ENCODE results near the gene FBXW11. TPM values are rescaled to one million over a fixed set of nuclear protein-coding genes. Genes with fewer than 3 reads are reported as not detected.
A peak's percentile ranks its signal among the peaks of the same experiment; 100 is the strongest.

FBXW11 gene
- total RNA-seq, 2 donors from 2014 or later, result 28.3 to 30.1 TPM

GRCh38 chr5:171852255-171852681, 154.2 kb downstream of the FBXW11 start:
- no peak overlapping the region for H3K4me3 Mint-ChIP-seq
- H3K27ac Mint-ChIP-seq, result no peak overlapping the region
- H3K27me3 Mint-ChIP-seq, result no peaks in the 10 kb centered on the region
- H3K36me3 Mint-ChIP-seq (ENCODE audit: low read depth), result peaks cover 3% of the 10 kb centered on the region
- ATAC-seq (no peak), DNase-seq (no peak)
- H3K4me1 Mint-ChIP-seq, result peaks cover 9% of the 10 kb centered on the region
- H3K9me3 ChIP-seq (ENCODE audit: control insufficient read depth, low read length, poor library complexity, severe bottlenecking), result no peaks in the 10 kb centered on the region

DNA sequence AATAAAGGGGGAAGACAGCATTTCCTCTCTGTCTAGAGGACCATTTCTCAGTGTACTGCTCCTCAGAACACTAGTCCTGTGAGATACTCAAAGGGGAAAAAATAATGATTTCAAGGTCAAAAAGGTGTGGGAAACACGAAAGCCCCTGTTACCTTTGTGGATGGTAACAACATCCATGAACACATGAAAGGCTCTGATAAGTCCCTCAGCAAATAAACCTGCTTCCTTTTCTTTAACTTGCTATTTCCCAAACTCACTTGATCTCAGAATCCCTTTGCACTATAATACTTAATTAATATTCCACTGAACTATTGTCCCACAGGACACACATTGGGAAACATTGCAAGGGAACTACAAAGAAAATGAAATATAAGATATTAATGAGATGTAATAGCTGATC, 155.2 kb downstream of the FBXW11 start:
- no peak overlapping the region for H3K4me3 Mint-ChIP-seq
- no peak overlapping the region for H3K27ac Mint-ChIP-seq
- no peak for ATAC-seq
- H3K36me3 Mint-ChIP-seq (ENCODE audit: low read depth), result peaks cover 3% of the 10 kb centered on the region
- H3K27me3 Mint-ChIP-seq, result no peaks in the 10 kb centered on the region
- DNase-seq, result no peak
- H3K4me1 Mint-ChIP-seq, result peaks cover 5% of the 10 kb centered on the region
- H3K9me3 ChIP-seq (ENCODE audit: control insufficient read depth, low read length, poor library complexity, severe bottlenecking), result no peaks in the 10 kb centered on the region

GRCh38 chr5:171850324-171850947, 156.0 kb downstream of the FBXW11 start:
- no peak overlapping the region for H3K4me3 Mint-ChIP-seq
- no peak for ATAC-seq
- H3K4me1 Mint-ChIP-seq, result no peaks in the 10 kb centered on the region
- H3K9me3 ChIP-seq (ENCODE audit: control insufficient read depth, low read length, poor library complexity, severe bottlenecking), result no peaks in the 10 kb centered on the region
- no peaks in the 10 kb centered on the region for H3K27me3 Mint-ChIP-seq
- no peak for DNase-seq
- no peak overlapping the region for H3K27ac Mint-ChIP-seq
- peaks cover 3% of the 10 kb centered on the region for H3K36me3 Mint-ChIP-seq (ENCODE audit: low read depth)

DNA sequence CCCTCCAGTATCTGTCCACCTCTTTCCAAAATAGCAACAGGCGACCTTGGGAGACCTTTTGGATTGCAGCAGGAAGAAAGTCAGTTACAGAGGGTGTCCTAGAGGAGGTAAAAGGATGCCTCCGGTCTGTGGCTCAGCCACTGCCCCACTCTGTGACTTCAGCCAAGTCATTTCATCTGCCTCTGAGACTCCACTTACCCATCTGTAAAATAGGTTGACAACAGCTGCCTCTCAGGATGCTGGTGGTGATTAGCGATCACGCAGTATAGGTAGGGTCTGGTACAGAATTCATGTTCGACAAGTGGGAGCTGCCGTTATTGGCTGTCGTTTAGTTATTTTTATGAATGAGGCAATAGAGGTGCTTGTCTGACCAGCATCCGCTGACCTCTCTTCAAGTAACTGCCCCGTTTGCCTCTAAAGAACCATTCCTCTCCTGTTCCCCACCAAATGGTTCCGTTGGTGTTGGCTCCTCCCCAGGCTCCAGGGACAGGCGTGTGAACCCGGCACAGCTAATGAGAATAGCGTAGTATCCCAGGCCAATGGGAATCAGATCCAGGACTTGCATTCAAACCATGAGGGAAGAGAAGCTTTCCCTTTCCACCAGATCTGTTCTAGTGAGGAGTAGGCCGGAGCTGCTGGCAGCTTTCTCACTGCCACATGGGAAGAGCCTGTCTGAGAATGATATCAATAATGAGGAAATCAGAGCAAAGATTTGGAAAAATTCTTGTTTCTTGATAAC, 156.7 kb downstream of the FBXW11 start:
- no peak overlapping the region for H3K27ac Mint-ChIP-seq
- no peak overlapping the region for H3K4me3 Mint-ChIP-seq
- no peak for DNase-seq
- ATAC-seq, result no peak
- H3K36me3 Mint-ChIP-seq (ENCODE audit: low read depth), result peaks cover 3% of the 10 kb centered on the region
- no peaks in the 10 kb centered on the region for H3K4me1 Mint-ChIP-seq
- no peaks in the 10 kb centered on the region for H3K9me3 ChIP-seq (ENCODE audit: control insufficient read depth, low read length, poor library complexity, severe bottlenecking)
- H3K27me3 Mint-ChIP-seq, result no peaks in the 10 kb centered on the region

DNA sequence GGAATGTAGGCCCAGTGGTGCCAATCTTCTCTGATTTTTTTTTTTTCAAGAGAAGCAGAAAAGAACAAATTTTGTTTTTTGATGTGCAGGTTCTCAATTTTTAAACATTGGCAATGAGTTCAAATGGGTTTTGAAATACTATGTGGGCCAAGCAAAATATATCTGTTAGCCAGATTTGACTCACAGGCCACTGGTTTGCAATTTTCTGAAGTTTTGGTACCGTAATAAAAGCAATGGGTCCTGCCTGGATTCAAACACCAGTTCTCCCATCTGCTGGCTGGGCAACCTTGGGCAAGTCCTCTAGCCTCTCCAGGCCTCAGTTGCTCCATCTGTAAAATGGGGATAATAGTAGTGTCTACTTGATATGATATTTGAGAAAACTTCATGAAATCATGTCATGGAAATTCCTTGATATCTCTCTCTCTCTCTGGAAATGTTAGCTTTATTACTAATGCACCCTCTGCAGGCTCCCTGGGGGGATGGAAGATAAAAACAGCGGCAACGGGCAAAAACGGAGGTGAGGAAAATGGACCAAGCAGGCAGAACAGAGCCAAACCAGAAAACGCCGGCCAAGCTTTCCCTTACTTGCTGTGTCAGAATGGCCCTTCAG, 157.4 kb downstream of the FBXW11 start:
- peaks cover 3% of the 10 kb centered on the region for H3K36me3 Mint-ChIP-seq (ENCODE audit: low read depth)
- no peaks in the 10 kb centered on the region for H3K9me3 ChIP-seq (ENCODE audit: control insufficient read depth, low read length, poor library complexity, severe bottlenecking)
- H3K27ac Mint-ChIP-seq, result no peak overlapping the region
- DNase-seq, result no peak
- no peaks in the 10 kb centered on the region for H3K27me3 Mint-ChIP-seq
- no peak for ATAC-seq
- H3K4me1 Mint-ChIP-seq, result no peaks in the 10 kb centered on the region
- H3K4me3 Mint-ChIP-seq, result no peak overlapping the region

GRCh38 chr5:171848486-171848885, 158.0 kb downstream of the FBXW11 start:
- H3K9me3 ChIP-seq (ENCODE audit: control insufficient read depth, low read length, poor library complexity, severe bottlenecking), result no peaks in the 10 kb centered on the region
- Mint-ChIP-seq H3K4me1 (no peaks in the 10 kb centered on the region), H3K27me3 (no peaks in the 10 kb centered on the region), H3K36me3 (ENCODE audit: low read depth) (peaks cover 3% of the 10 kb centered on the region), H3K4me3 (no peak overlapping the region), H3K27ac (no peak overlapping the region)
- ATAC-seq (no peak), DNase-seq (no peak)

DNA sequence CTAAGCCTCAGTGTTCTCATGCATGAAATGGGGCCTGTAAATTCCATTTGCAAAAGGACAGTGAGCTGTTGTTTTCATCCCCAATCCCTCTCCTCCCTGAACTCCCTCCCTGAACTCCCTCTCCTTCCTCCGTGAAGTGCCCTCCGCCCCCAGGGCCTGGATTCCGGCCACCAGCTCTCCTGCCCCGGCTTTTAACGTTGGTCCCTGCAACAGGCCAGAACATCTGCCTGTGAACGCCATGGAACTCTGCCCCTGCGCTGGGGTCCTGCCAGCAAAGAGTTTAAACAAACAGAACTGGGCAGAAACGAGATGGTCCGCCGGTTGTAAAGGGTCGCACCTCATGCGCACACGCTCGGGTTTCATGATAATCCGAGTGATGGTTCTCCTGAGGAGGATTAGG, 158.4 kb downstream of the FBXW11 start:
- peaks cover 2% of the 10 kb centered on the region for H3K4me1 Mint-ChIP-seq
- H3K27ac Mint-ChIP-seq, result no peak overlapping the region
- no peaks in the 10 kb centered on the region for H3K27me3 Mint-ChIP-seq
- peaks cover 3% of the 10 kb centered on the region for H3K36me3 Mint-ChIP-seq (ENCODE audit: low read depth)
- H3K9me3 ChIP-seq (ENCODE audit: control insufficient read depth, low read length, poor library complexity, severe bottlenecking), result no peaks in the 10 kb centered on the region
- H3K4me3 Mint-ChIP-seq, result no peak overlapping the region
- DNase-seq (no peak), ATAC-seq (no peak)

DNA sequence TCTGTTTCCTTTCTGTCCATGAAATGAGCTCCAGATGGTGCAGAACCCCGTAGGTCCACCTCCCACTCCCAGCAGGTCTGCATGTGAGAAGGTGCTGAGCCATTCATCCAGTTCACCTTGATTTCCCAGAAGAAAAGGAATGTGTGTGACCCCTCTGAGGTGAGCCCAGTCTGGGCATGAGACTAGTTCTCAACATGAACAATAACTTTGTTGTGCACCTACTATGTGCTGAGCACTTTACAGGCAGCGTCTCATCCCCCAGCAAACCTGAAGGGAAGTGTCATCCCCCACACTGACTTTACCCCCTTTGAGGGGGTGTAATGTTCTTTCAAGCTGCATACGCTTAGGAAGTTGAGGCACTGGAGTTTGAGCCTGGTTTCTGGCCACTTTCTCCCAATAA, 159.4 kb downstream of the FBXW11 start:
- Mint-ChIP-seq H3K4me3 (no peak overlapping the region), H3K36me3 (ENCODE audit: low read depth) (peaks cover 3% of the 10 kb centered on the region), H3K27me3 (no peaks in the 10 kb centered on the region), H3K4me1 (peaks cover 2% of the 10 kb centered on the region), H3K27ac (no peak overlapping the region)
- H3K9me3 ChIP-seq (ENCODE audit: control insufficient read depth, low read length, poor library complexity, severe bottlenecking), result no peaks in the 10 kb centered on the region
- ATAC-seq, result no peak
- DNase-seq, result no peak

- H3K4me3 Mint-ChIP-seq, result no peak overlapping the region
- H3K27ac Mint-ChIP-seq, result no peak overlapping the region
- no peaks in the 10 kb centered on the region for H3K9me3 ChIP-seq (ENCODE audit: control insufficient read depth, low read length, poor library complexity, severe bottlenecking)
- no peaks in the 10 kb centered on the region for H3K27me3 Mint-ChIP-seq
- DNase-seq, result no peak
- H3K36me3 Mint-ChIP-seq (ENCODE audit: low read depth), result peaks cover 7% of the 10 kb centered on the region
- H3K4me1 Mint-ChIP-seq, result peaks cover 2% of the 10 kb centered on the region
- ATAC-seq, result no peak
These were observed 160.1 kb downstream of the FBXW11 start for GRCh38 chr5:171846323-171846722.

GRCh38 chr5:171845857-171846256, 160.6 kb downstream of the FBXW11 start:
- DNase-seq (no peak), ATAC-seq (no peak)
- Mint-ChIP-seq H3K27me3 (no peaks in the 10 kb centered on the region), H3K36me3 (ENCODE audit: low read depth) (peaks cover 10% of the 10 kb centered on the region), H3K4me1 (peaks cover 2% of the 10 kb centered on the region), H3K27ac (peak overlapping the region; percentile 41), H3K4me3 (no peak overlapping the region)
- no peaks in the 10 kb centered on the region for H3K9me3 ChIP-seq (ENCODE audit: control insufficient read depth, low read length, poor library complexity, severe bottlenecking)

DNA sequence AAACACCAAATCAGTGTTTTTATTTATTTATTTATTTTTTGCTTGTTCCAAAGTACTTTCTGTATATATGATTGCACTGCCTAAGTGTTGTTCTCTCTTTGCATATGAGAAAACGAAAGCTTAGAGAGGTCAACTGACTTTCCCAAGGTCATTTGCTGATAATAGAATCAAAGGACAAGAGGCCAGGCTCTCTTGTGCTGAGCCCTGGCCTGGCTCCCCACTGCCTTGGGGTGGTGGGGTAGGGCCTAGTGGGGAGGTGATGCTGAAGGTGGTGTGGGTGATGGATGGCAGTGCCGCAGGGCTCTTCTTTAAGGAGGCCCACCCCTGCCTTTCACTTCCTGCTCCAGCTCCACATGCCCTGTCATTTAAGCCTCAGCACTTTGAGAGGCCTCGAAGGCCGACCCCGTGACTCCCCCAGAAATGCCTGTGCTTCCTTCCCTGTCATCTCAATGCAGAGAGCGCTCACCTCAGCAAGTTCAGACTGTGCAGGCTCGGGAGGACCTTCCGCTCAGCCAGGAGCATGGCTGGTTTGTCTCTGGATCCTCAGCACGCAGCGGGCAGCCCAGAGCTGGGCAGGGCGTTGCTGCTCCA, 161.3 kb downstream of the FBXW11 start:
- DNase-seq (no peak), ATAC-seq (no peak)
- Mint-ChIP-seq H3K36me3 (ENCODE audit: low read depth) (peaks cover 11% of the 10 kb centered on the region), H3K27ac (peak overlapping the region; percentile 41), H3K4me3 (no peak overlapping the region), H3K4me1 (peaks cover 2% of the 10 kb centered on the region), H3K27me3 (no peaks in the 10 kb centered on the region)
- no peaks in the 10 kb centered on the region for H3K9me3 ChIP-seq (ENCODE audit: control insufficient read depth, low read length, poor library complexity, severe bottlenecking)

DNA sequence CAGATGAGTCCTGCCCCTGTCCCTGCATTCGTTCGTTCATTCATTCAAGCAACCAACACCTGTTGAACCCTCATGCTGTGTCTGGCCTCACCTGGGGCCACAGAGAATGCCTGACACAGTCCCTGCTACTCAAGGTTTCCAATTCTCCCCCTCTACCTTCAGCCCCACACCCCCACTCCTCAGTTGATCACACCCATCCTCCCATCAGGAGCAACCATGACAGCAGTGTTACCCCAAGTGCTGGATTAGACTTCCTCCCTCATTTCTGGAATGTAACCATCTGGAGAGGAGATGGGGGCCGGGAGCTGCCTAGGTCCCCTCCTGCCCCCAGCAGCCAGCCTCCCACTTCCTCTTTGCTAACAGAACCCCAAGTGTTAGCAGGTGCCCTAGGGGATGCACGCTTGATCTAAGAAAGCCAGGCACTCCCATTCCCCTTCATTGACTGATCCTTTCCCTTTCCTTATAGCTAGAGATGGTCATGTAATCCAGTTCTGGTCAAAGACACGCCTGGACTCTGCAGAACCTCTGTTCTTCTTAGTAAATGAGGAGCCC, 163.6 kb downstream of the FBXW11 start:
- Mint-ChIP-seq H3K4me1 (peaks cover 2% of the 10 kb centered on the region), H3K36me3 (ENCODE audit: low read depth) (peaks cover 11% of the 10 kb centered on the region), H3K27me3 (no peaks in the 10 kb centered on the region), H3K27ac (no peak overlapping the region), H3K4me3 (no peak overlapping the region)
- no peak for ATAC-seq
- no peaks in the 10 kb centered on the region for H3K9me3 ChIP-seq (ENCODE audit: control insufficient read depth, low read length, poor library complexity, severe bottlenecking)
- no peak for DNase-seq

Data from T-helper 17 cell (primary cell).